ENCODE data around the gene ST6GALNAC1. TPM values are rescaled to one million over a fixed set of nuclear protein-coding genes. Genes with fewer than 3 reads are reported as not detected.
A peak's percentile ranks its signal among the peaks of the same experiment; 100 is the strongest.

ST6GALNAC1 gene
- total RNA-seq, 1 donor from 2014 or later, result 3.4 TPM

GRCh38 chr17:76593384-76593826, 50.2 kb downstream of the ST6GALNAC1 start:
- TF ChIP-seq, protein P1, sequence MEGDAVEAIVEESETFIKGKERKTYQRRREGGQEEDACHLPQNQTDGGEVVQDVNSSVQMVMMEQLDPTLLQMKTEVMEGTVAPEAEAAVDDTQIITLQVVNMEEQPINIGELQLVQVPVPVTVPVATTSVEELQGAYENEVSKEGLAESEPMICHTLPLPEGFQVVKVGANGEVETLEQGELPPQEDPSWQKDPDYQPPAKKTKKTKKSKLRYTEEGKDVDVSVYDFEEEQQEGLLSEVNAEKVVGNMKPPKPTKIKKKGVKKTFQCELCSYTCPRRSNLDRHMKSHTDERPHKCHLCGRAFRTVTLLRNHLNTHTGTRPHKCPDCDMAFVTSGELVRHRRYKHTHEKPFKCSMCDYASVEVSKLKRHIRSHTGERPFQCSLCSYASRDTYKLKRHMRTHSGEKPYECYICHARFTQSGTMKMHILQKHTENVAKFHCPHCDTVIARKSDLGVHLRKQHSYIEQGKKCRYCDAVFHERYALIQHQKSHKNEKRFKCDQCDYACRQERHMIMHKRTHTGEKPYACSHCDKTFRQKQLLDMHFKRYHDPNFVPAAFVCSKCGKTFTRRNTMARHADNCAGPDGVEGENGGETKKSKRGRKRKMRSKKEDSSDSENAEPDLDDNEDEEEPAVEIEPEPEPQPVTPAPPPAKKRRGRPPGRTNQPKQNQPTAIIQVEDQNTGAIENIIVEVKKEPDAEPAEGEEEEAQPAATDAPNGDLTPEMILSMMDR (IDR thresholded peaks at IDR 0.05), result no peak
- Histone ChIP-seq H3K27ac (no peak overlapping the region), H3K9me3 (no peaks in the 10 kb centered on the region), H3K4me1 (no peaks in the 10 kb centered on the region), H3K27me3 (no peaks in the 10 kb centered on the region), H3K36me3 (no peaks in the 10 kb centered on the region), H3K4me3 (no peak overlapping the region)
- intact Hi-C loops (cut with DNase I), result no loop called here
- no peak for DNase-seq (ENCODE audit: low spot score in 2 of 2)

DNA sequence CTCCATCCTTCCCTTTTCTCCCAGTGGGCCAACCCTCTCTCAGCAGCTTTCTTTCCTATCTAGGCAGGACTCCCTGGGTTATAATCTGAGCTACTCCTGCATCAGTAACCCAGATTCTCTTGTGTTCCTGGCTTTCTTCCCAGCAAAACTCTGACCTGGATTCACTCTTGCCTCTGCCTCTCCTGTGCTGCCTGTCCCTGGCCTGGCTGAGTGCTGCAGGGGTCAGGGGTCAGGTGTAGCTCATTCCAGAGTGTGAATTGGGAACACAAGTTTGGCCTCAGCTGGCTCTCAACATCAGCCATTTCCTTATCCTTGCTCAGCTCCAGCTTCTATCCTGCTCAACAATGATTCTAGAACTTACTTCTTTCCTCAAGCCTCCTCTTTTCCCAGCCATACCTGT, 55.4 kb downstream of the ST6GALNAC1 start:
- Histone ChIP-seq H3K36me3 (no peaks in the 10 kb centered on the region), H3K27me3 (no peaks in the 10 kb centered on the region), H3K4me3 (no peak overlapping the region), H3K9me3 (no peaks in the 10 kb centered on the region), H3K4me1 (peaks cover 0 to 20% of the 10 kb centered on the region in 2 donors), H3K27ac (no peak overlapping the region)
- DNase-seq (ENCODE audit: low spot score in 2 of 2), result no peak
- intact Hi-C loops (cut with DNase I), result no loop called here
- TF ChIP-seq, protein P1 (IDR thresholded peaks at IDR 0.05), result no peak

DNA sequence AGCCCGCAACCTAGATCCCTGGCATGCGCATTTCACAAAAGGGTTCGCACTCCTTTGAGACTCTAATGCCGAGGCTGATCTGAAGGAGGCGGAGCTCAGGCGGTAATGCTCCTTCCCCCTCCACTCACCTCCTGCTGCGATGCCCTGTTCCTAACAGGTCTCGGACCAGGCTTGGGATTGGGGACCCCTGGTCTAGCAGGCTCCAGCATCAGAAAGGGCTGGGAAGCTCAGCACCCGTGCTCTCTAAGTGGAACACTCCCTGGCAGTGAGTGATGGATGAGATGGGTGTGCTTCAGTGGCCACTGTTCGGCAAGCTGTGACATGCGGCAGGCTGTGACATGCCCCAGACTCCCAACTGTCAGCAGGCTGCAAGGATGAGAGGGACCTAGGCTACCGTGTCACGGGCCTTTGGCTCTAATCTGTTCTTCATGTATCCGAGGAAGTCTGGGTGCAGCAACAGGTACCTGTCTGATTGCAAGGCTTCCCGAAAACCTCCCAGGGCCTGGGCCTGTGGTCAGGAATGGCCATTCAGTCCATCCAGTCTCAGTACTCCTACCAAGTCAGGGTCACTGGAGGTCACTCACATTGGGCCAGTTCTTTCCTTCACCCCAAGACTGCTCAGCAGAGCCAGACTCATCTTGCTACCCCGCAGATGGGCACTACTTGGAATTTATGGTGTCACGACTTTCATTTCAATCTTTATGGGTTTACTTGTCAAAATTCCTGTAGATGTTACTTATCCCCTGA, 56.6 kb downstream of the ST6GALNAC1 start:
- Histone ChIP-seq H3K36me3 (no peaks in the 10 kb centered on the region), H3K4me3 (peak overlapping the region in 1 of 2 donors; percentile 51), H3K4me1 (peaks cover 0 to 20% of the 10 kb centered on the region in 2 donors), H3K27me3 (no peaks in the 10 kb centered on the region), H3K27ac (no peak overlapping the region), H3K9me3 (no peaks in the 10 kb centered on the region)
- TF ChIP-seq, protein P1 (IDR thresholded peaks at IDR 0.05), result no peak
- intact Hi-C loops (cut with DNase I), result loop anchor here (2.0 kb wide), 1 partner anchor 64 kb away; no protein-coding TSS in a partner anchor
- DNase-seq (ENCODE audit: low spot score in 2 of 2), result no peak

DNA sequence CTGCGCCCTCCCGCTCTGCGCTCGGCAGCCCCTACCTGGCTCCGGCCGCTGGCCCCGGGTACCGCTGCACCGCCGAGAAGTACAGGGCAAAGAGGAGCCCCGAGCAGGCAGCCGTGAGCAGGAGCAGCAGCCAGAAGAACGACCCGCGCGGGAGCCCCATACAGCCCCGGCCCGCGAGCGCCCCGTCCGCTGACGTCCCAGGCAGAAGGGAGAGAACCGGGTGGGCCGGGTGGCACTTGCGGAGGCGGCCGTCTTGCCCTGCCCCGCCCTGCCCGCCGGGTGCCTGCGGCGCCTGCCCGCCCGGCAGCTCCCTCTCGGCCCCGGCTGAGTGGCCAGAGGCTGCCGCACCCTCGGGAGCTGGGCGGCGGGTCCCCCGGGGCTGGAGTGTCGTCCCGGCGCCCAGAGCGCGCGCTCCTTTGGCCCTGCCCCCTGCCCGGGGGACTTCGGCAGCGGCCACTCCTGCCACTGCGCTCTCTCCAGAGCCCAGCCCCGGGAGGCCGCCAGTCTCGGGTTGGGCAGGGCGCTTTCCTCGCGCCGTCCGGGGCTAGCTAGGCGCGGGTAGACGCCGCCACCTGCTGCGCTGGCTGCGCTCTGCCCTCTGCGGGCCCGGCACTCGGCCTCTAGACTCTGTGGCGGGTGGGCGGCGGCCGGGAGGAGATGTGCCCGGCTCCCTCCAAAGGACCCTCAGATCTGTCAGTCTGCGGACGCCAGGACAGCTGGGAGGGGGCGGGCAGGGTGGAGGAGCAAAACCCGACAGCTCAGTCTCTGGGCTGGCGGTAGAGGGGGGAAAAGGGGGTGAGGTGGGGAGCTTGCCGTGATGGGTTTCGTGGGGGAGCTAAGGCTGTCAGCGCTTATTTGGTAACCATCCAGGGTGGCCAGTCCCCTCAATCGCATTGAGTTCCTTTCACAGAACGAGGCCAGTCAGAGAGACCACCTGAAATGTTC, 57.6 kb downstream of the ST6GALNAC1 start, which contains the start of gene ST6GALNAC2:
TSS of gene ST6GALNAC2 (minus strand) at position 212 of the 945 bp plus-strand sequence. CDS start at position 160, 52 bp downstream.
- intact Hi-C loops (cut with DNase I), result loop anchor here (2.0 kb wide), 1 partner anchor 63 kb away; no protein-coding TSS in a partner anchor
- DNase-seq (ENCODE audit: low spot score in 2 of 2), result peak in 1 of 2 donors; percentile 70
- H3K27ac ChIP-seq, result no peak within 1 kb of the TSS
- H3K9me3 ChIP-seq, result no peaks in the 10 kb centered on the region
- H3K27me3 ChIP-seq, result no peaks in the 10 kb centered on the region
- peak within 1 kb of the TSS; percentile 51 to 67 for H3K4me3 ChIP-seq
- peaks cover 0 to 20% of the 10 kb centered on the region in 2 donors for H3K4me1 ChIP-seq
- TF ChIP-seq, protein P1 (IDR thresholded peaks at IDR 0.05), result peak; percentile 24 to 41 (median 26)
- H3K36me3 ChIP-seq, result no peaks in the 10 kb centered on the region

DNA sequence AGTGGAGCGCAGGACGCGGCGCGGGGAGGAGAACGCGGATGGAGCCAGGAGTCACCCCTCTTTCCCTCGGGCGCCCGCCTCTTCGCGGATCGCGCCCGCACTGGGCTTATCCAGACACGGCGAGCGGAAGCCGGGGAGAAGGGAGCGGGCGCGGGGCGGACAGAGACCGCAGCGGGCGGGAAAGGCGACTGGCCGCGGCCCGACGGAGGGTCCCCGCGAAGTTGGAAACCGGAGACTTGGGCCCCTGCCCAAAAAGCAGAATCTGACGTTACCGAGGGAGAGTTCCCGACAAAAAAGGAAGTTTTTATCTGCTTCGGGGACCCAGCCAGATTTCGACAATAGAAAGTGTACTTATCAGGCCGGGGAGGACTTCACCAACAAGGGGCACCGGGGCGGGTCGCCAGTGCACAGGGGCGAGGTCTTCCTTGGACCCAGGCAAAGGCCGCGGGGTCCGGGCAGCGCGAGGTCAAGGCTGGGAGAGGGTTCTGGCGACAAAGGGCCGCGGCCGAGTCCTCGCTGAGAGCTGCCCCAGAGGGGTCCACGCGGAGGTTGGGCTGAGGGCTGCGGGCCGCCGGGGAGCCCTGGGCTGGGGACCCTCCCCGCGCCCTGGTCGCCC, 58.4 kb downstream of the ST6GALNAC1 start:
- H3K4me3 ChIP-seq, result peak overlapping the region; percentile 51 to 67
- no peaks in the 10 kb centered on the region for H3K27me3 ChIP-seq
- TF ChIP-seq, protein P1 (IDR thresholded peaks at IDR 0.05), result no peak
- no peak overlapping the region for H3K27ac ChIP-seq
- H3K9me3 ChIP-seq, result no peaks in the 10 kb centered on the region
- DNase-seq (ENCODE audit: low spot score in 2 of 2), result no peak
- H3K36me3 ChIP-seq, result no peaks in the 10 kb centered on the region
- intact Hi-C loops (cut with DNase I), result no loop called here
- peaks cover 0 to 20% of the 10 kb centered on the region in 2 donors for H3K4me1 ChIP-seq
